Esophagus squamous epithelium (tissue), 5 donors: ENCODE results near the gene ZNF792. TPM values are rescaled to one million over a fixed set of nuclear protein-coding genes. Genes with fewer than 3 reads are reported as not detected.

Experiments used
- DNase-seq: peaks from one replicate; lab custom pipeline; 2025; lab: John Stamatoyannopoulos, UW
- H3K27ac ChIP-seq, 4 donors: fragments of 200-600 bp; sonication (generic); one replicate each; pipeline ENCODE4 v1.5.1; 2016 to 2019; ENCODE audit warnings: mild to moderate bottlenecking in 1 of 4
- H3K27me3 ChIP-seq, 4 donors: fragments of 200-600 bp; sonication (generic); 1 replicate in 3 of 4; 2 replicates in 1 of 4; pipeline versions ENCODE4 v1.5.1 to v1.6.0; 2017 to 2021; ENCODE audit warnings: antibody characterized with exemption in 1 of 4
- H3K36me3 ChIP-seq, 3 donors: fragments of 200-600 bp; sonication (generic); one replicate each; pipeline ENCODE4 v1.5.1; 2016 to 2019
- H3K4me1 ChIP-seq, 3 donors: fragments of 200-600 bp; sonication (generic); one replicate each; pipeline ENCODE4 v1.5.1; 2017 to 2019
- H3K4me3 ChIP-seq, 4 donors: fragments of 200-600 bp; sonication (generic); 1 replicate in 3 of 4; 2 replicates in 1 of 4; pipeline ENCODE4 v1.5.1; 2016 to 2019; ENCODE audit warnings: mild to moderate bottlenecking in 2 of 4, moderate library complexity in 1 of 4
- H3K9me3 ChIP-seq, 3 donors: fragments of 200-600 bp; sonication (generic); one replicate each; pipeline ENCODE4 v1.5.1; 2016 to 2019
- CTCF ChIP-seq, 6 experiments: fragments of 450-650 bp in 4 of 6; fragments of 200-600 bp in 2 of 6; sonication (generic) in 2 of 6; IDR thresholded peaks; one replicate each; pipeline ENCODE4 v1.5.1; 2016 to 2019; ENCODE audit warnings: antibody characterized with exemption in 6 of 6, mild to moderate bottlenecking in 4 of 6, moderate library complexity in 4 of 6
- POLR2A ChIP-seq, 4 donors: fragments of 450-650 bp; IDR thresholded peaks; one replicate each; pipeline ENCODE4 v1.6.1; 2017; ENCODE audit warnings: antibody characterized with exemption in 4 of 4, mild to moderate bottlenecking in 4 of 4, moderate library complexity in 3 of 4
- WGBS, 2 donors: methylation state at CpG; one replicate each; pipeline ENCODE4 v1.1.5; 2018; 5-methylcytosine and 5-hydroxymethylcytosine counted together
- intact Hi-C: fragments of 100-400 bp; cut with DNase I; formaldehyde crosslinking; loops from one replicate; pipeline ENCODE4 v1.15.0; 2022
- total RNA-seq, 4 donors: library from RNA; depleted of rRNA; stranded (reverse); fragments of >200 nt; gene quantifications; one replicate each; pipeline ENCODE4 v1.1.0, GENCODE V29; 2016
- donor health status: DM: yes; HTN: yes; CAD: no.

The ZNF792 gene
- total RNA-seq = 1 to 10 TPM; 1.0 to 4.6 (median 2.7) TPM

- Histone ChIP-seq H3K4me3 (peak within 1 kb of the TSS; percentile 58 to 92 (median 79)), H3K27ac (peak within 1 kb of the TSS; percentile 64 to 85 (median 71)), H3K4me1 (peaks cover 0 to 31% (median 11%) of the 10 kb centered on the region in 3 donors), H3K36me3 (peaks cover 13 to 31% (median 14%) of the 10 kb centered on the region in 3 donors), H3K27me3 (no peaks in the 10 kb centered on the region), H3K9me3 (peaks cover 0 to 37% (median 25%) of the 10 kb centered on the region in 3 donors)
- TF ChIP-seq CTCF (IDR thresholded peaks at IDR 0.05) (no peak), POLR2A (IDR thresholded peaks at IDR 0.05) (no peak)
- intact Hi-C loops = no loop called here
- DNase-seq = no peak
- 0% methylated on average over 6 to 15 of the region's 78 CpGs for WGBS, 2 donors
Observed at GRCh38 chr19:34963573-34964406, at the start of gene ZNF792. Gene ZNF792, minus strand, starts transcription at chr19:34964229. Its CDS starts 567 bp downstream, at chr19:34963662.

- H3K27me3 ChIP-seq = no peaks in the 10 kb centered on the region
- H3K4me1 ChIP-seq = peaks cover 17 to 55% (median 24%) of the 10 kb centered on the region in 3 donors
- H3K36me3 ChIP-seq = peaks cover 8 to 79% (median 26%) of the 10 kb centered on the region in 3 donors
- no peaks in the 10 kb centered on the region for H3K9me3 ChIP-seq
- H3K4me3 ChIP-seq = no peak overlapping the region
- DNase-seq = no peak
- H3K27ac ChIP-seq = peak overlapping the region in 3 of 4 donors; percentile 23 to 51 (median 30)
- WGBS, 2 donors = 40 to 48% methylated on average over 13 to 20 of the region's 32 CpGs
- intact Hi-C loops = loop anchor here (2.0 kb wide), 1 partner anchor 40 kb away; no protein-coding TSS in a partner anchor
- TF ChIP-seq CTCF (IDR thresholded peaks at IDR 0.05) = peak; percentile 94 to 98 (median 95)
- no peak for TF ChIP-seq POLR2A (IDR thresholded peaks at IDR 0.05)
Observed at GRCh38 chr19:35013041-35013819, 49.2 kb upstream of the ZNF792 start.

GRCh38 chr19:35011737-35012682 lies 48.0 kb upstream of the ZNF792 start:
- no peaks in the 10 kb centered on the region for H3K27me3 ChIP-seq
- no peak for DNase-seq
- WGBS, 2 donors = 76 to 83% methylated on average over 9 to 15 of the region's 18 CpGs
- H3K9me3 ChIP-seq = no peaks in the 10 kb centered on the region
- H3K27ac ChIP-seq = peak overlapping the region in 3 of 4 donors; percentile 0 to 51 (median 39)
- H3K36me3 ChIP-seq = peaks cover 4 to 66% (median 26%) of the 10 kb centered on the region in 3 donors
- peaks cover 17 to 66% (median 24%) of the 10 kb centered on the region in 3 donors for H3K4me1 ChIP-seq
- no peak for TF ChIP-seq CTCF (IDR thresholded peaks at IDR 0.05)
- TF ChIP-seq POLR2A (IDR thresholded peaks at IDR 0.05) = no peak
- intact Hi-C loops = loop anchor here (2.0 kb wide), 1 partner anchor 39 kb away; no protein-coding TSS in a partner anchor
- no peak overlapping the region for H3K4me3 ChIP-seq

- Histone ChIP-seq H3K36me3 (peaks cover 4 to 59% (median 24%) of the 10 kb centered on the region in 3 donors), H3K9me3 (no peaks in the 10 kb centered on the region), H3K4me1 (peaks cover 17 to 74% (median 24%) of the 10 kb centered on the region in 3 donors)
Observed at GRCh38 chr19:35011091-35011689, 47.2 kb upstream of the ZNF792 start.

More at GRCh38 chr19:35011091-35011689, 47.2 kb upstream of the ZNF792 start:
- WGBS, 2 donors = 76 to 83% methylated on average over 5 to 10 of the region's 13 CpGs
- H3K27ac ChIP-seq = peak overlapping the region in 2 of 4 donors; percentile 0 to 51
- intact Hi-C loops = no loop called here
- no peak overlapping the region for H3K4me3 ChIP-seq
- TF ChIP-seq CTCF (IDR thresholded peaks at IDR 0.05) = no peak
- no peak for TF ChIP-seq POLR2A (IDR thresholded peaks at IDR 0.05)
- DNase-seq = no peak
- no peaks in the 10 kb centered on the region for H3K27me3 ChIP-seq
